GM12872 (cell line): ENCODE results near the gene WWTR1.
A peak's percentile ranks its signal among the peaks of the same experiment; 100 is the strongest.

Experiments
- TF ChIP-seq, protein P1 (sequence below): IDR thresholded peaks from 3 replicates; pipeline ENCODE4 v1.5.1; 2011; ENCODE audit warnings: low read depth, mild to moderate bottlenecking, low read length, moderate library complexity; ENCODE audit not compliant: insufficient read depth

The WWTR1 gene

GRCh38 chr3:149657926-149658743 is at the start of gene WWTR1:
TSS of gene WWTR1 (minus strand) at chr3:149658025. CDS start at chr3:149657306, 719 bp downstream.
- TF ChIP-seq, protein P1, sequence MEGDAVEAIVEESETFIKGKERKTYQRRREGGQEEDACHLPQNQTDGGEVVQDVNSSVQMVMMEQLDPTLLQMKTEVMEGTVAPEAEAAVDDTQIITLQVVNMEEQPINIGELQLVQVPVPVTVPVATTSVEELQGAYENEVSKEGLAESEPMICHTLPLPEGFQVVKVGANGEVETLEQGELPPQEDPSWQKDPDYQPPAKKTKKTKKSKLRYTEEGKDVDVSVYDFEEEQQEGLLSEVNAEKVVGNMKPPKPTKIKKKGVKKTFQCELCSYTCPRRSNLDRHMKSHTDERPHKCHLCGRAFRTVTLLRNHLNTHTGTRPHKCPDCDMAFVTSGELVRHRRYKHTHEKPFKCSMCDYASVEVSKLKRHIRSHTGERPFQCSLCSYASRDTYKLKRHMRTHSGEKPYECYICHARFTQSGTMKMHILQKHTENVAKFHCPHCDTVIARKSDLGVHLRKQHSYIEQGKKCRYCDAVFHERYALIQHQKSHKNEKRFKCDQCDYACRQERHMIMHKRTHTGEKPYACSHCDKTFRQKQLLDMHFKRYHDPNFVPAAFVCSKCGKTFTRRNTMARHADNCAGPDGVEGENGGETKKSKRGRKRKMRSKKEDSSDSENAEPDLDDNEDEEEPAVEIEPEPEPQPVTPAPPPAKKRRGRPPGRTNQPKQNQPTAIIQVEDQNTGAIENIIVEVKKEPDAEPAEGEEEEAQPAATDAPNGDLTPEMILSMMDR, result peak; percentile 31; the same call in 1 of the 3 replicates

GRCh38 chr3:149706905-149707304 is 49.1 kb upstream of the WWTR1 start:
- TF ChIP-seq, protein P1, result no peak

DNA sequence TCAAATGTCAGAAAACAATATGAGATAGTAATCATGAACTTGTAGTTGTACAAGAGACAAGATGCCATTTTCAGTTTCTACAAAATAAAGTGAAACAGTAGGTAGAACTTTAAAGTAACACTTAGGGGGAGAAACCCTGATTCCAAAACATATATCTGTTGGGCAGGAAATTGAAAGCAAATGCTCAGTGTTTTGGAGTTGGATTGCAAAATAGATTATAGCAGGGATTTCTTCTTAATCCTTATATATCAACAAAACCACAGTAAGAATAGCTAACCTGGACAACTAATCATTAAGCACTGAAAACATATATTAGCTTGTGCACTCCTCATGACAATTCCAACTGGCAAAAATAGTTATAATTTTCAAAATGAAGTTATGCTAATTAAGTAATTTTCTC is 47.6 kb upstream of the WWTR1 start:
- TF ChIP-seq, protein P1, result no peak

DNA sequence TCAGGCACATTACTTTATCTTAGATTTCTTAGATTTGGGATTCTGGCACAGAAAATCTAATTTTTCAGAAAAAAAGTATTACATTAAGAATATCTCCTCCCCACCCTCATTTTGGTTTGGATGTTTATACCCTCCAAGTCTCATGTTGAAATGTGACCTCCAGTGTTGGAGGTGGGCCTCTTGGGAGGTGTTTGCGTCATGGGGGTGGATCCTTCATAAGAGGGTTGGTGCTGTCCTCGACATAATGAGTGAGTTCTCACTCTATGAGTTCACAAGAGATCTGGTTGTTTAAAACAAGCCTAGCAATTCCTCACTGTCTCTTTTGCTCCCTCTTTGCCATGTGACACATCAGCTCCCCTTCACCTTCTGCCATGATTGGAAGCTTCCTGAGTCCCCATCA is 45.6 kb upstream of the WWTR1 start:
- TF ChIP-seq, protein P1, result no peak

DNA sequence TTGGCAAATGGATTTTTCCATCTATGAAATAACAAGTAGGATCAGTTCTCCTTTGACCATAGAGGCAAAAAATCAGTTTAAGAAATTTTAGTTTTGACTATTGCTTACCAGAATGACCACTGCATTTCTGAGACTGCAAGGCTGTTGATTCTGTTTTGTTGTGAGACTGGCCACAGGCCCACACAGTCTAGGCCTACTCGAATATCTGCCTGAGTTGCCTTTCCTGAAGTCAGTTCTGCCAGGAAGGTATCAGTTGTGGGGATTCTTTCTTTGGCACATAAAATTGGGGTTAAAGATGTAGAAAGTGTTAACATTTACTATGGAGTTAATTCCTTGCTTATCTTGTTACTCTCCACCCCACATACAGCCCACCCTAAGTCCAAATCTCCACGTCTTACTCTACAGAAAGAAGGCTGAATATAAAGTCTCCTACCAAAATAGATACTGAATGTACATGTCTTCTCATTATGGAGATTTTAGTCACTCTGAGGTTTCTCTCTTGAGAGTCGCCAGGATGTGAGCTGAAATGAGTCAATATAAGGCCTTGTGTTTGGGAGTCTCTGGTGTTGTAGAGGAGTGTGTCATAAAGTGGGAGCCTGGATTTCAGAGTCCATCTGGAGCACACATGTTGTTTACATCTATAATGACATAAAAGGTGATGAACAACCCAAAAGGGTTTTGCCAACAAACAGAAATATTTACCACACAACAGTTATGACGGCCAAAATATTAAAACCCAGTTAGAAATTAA is 45.0 kb upstream of the WWTR1 start:
- TF ChIP-seq, protein P1, result no peak

- TF ChIP-seq, protein P1, result no peak
Measured at GRCh38 chr3:149701977-149702350, 44.1 kb upstream of the WWTR1 start.

DNA sequence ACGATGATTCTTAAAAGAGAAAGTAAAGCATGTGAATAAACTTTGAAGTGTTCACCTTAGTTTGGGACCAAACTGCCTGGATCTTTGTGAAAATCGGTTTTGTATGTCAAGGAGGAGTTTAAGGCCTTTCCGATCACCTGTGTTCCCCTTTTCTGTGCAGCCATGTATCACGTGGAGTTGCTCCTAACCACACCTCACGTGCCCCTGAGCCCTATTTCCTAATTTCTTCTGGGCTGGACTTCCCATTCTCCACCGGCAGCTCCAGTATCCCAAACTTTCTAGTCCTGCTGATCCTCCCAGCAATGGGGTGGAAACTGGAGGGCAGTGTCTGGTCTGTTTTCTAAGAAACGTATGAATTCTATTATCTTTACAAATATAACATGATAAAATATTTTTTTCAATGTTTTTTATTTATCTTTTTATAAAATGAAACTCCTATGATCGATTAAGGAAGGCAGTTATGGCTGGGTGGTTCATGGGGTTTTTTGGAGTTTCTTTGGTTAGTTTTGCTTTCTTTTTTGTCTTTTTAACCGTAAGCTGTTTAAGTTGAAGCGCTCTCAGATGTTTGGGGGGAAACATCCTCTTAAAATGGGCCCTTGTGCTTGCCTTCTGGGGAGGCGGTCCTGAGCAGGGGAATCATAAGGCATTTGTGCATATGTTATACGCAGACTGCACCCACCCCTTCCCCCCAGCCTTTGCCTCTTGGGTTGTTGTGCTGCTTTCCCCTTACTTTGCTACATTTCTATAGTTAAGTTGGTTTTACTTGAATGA is 43.6 kb upstream of the WWTR1 start:
- TF ChIP-seq, protein P1, result no peak
